ENCODE results near the gene SLC35F3. TPM values are rescaled to one million over a fixed set of nuclear protein-coding genes. Genes with fewer than 3 reads are reported as not detected.
A peak's percentile ranks its signal among the peaks of the same experiment; 100 is the strongest.

Gene SLC35F3
- total RNA-seq, 2 experiments from 2014 or later: 0.08 TPM; not detected in 1

DNA sequence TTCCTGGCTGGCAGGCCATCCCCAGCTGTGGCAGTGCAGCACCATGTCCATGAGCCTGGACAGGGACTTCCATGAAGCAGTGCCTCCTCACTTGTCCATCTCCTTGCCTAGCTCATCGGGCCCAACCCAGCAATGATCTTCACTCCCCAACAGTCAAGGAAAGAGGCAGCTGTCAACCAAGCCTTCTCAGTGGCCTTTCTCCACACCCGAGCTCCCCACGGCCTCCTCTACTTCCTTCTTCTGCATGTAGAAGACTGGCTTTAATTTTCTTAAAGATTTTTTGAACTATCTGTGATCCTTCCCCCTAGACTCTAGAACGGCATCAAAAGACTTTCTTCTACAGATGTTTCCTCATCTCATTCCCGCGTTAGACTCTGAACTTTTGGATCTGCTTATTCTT lies 403.2 kb downstream of the SLC35F3 start:
- H3K9me3 ChIP-seq (ENCODE audit: control insufficient read depth in 1 of 2, insufficient read depth in 1 of 2, low read length in 2 of 2): no peaks in the 10 kb centered on the region
- Mint-ChIP-seq H3K4me1 (ENCODE audit: low read depth) (peaks cover 8% of the 10 kb centered on the region), H3K4me3 (no peak overlapping the region), H3K36me3 (ENCODE audit: low read depth) (no peaks in the 10 kb centered on the region), H3K27me3 (no peaks in the 10 kb centered on the region), H3K27ac (no peak overlapping the region), H3K9me3 (no peaks in the 10 kb centered on the region)
- no peaks in the 10 kb centered on the region for H3K27me3 ChIP-seq (ENCODE audit: control insufficient read depth in 1 of 2, insufficient read depth in 2 of 2, low read length in 2 of 2)
- TF ChIP-seq, protein P1, sequence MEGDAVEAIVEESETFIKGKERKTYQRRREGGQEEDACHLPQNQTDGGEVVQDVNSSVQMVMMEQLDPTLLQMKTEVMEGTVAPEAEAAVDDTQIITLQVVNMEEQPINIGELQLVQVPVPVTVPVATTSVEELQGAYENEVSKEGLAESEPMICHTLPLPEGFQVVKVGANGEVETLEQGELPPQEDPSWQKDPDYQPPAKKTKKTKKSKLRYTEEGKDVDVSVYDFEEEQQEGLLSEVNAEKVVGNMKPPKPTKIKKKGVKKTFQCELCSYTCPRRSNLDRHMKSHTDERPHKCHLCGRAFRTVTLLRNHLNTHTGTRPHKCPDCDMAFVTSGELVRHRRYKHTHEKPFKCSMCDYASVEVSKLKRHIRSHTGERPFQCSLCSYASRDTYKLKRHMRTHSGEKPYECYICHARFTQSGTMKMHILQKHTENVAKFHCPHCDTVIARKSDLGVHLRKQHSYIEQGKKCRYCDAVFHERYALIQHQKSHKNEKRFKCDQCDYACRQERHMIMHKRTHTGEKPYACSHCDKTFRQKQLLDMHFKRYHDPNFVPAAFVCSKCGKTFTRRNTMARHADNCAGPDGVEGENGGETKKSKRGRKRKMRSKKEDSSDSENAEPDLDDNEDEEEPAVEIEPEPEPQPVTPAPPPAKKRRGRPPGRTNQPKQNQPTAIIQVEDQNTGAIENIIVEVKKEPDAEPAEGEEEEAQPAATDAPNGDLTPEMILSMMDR (IDR thresholded peaks at IDR 0.05): no peak
- no peaks in the 10 kb centered on the region for H3K36me3 ChIP-seq (ENCODE audit: insufficient read depth, low read length)
- ATAC-seq (ENCODE audit: poor library complexity): no peak
- ChIA-PET POLR2A (no interaction called here), CTCF (interaction anchor here (1.1 to 9.2 kb wide), 2 partner anchors 8 to 16 kb away, joined by 4 to 156 read pairs; no protein-coding TSS in a partner anchor)
- H3K4me1 ChIP-seq (ENCODE audit: insufficient read depth, low read length): peaks cover 17% of the 10 kb centered on the region
- intact Hi-C loops (cut with DNase I, micrococcal nuclease): loop anchor here in 1 of 2 experiments (5.0 kb wide), 1 partner anchor 150 kb away; no protein-coding TSS in a partner anchor
- H3K27ac ChIP-seq (ENCODE audit: low read depth in 1 of 2, low read length in 2 of 2): no peak overlapping the region
- no peak overlapping the region for H3K4me3 ChIP-seq (ENCODE audit: low read length)
- DNase-seq: no peak

DNA sequence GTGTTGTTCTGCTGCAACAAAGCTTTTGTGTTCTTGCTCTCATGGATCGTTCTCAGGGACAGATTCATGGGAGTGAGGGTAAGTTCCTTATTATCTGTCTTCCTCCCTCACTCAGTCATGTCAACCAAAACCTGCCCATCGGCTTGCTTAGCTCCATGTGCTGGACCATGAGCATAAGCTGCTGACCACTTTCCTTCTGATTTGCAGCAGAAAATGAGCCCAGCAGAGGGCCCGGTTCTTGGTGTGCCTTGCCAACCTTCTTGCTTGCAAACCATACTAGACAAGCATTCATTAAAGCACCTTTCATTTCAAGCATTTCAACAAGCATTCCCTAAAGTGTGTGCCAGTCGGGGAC lies 404.7 kb downstream of the SLC35F3 start:
- Histone ChIP-seq H3K27ac (ENCODE audit: low read depth in 1 of 2, low read length in 2 of 2) (no peak overlapping the region), H3K4me1 (ENCODE audit: insufficient read depth, low read length) (peaks cover 32% of the 10 kb centered on the region), H3K36me3 (ENCODE audit: insufficient read depth, low read length) (no peaks in the 10 kb centered on the region), H3K4me3 (ENCODE audit: low read length) (no peak overlapping the region), H3K9me3 (ENCODE audit: control insufficient read depth in 1 of 2, insufficient read depth in 1 of 2, low read length in 2 of 2) (no peaks in the 10 kb centered on the region), H3K27me3 (ENCODE audit: control insufficient read depth in 1 of 2, insufficient read depth in 2 of 2, low read length in 2 of 2) (no peaks in the 10 kb centered on the region)
- H3K4me3 Mint-ChIP-seq: no peak overlapping the region
- no peaks in the 10 kb centered on the region for H3K36me3 Mint-ChIP-seq (ENCODE audit: low read depth)
- no peak for DNase-seq
- no peak overlapping the region for H3K27ac Mint-ChIP-seq
- intact Hi-C loops (cut with DNase I, micrococcal nuclease): loop anchor here in 1 of 2 experiments (5.0 kb wide), 1 partner anchor 152 kb away; no protein-coding TSS in a partner anchor
- H3K9me3 Mint-ChIP-seq: no peaks in the 10 kb centered on the region
- no peaks in the 10 kb centered on the region for H3K27me3 Mint-ChIP-seq
- CTCF ChIA-PET: interaction anchor here (1.1 to 9.2 kb wide), 19 partner anchors 9 to 193 kb away, joined by 3 to 156 read pairs (median 4); no protein-coding TSS in a partner anchor
- TF ChIP-seq, protein P1 (IDR thresholded peaks at IDR 0.05): no peak
- peaks cover 15% of the 10 kb centered on the region for H3K4me1 Mint-ChIP-seq (ENCODE audit: low read depth)
- POLR2A ChIA-PET: interaction anchor here (1.1 to 1.9 kb wide), 8 partner anchors 15 to 100 kb away, joined by 3 to 13 read pairs (median 6); partner anchors contain the start of gene COA6
- no peak for ATAC-seq (ENCODE audit: poor library complexity)

DNA sequence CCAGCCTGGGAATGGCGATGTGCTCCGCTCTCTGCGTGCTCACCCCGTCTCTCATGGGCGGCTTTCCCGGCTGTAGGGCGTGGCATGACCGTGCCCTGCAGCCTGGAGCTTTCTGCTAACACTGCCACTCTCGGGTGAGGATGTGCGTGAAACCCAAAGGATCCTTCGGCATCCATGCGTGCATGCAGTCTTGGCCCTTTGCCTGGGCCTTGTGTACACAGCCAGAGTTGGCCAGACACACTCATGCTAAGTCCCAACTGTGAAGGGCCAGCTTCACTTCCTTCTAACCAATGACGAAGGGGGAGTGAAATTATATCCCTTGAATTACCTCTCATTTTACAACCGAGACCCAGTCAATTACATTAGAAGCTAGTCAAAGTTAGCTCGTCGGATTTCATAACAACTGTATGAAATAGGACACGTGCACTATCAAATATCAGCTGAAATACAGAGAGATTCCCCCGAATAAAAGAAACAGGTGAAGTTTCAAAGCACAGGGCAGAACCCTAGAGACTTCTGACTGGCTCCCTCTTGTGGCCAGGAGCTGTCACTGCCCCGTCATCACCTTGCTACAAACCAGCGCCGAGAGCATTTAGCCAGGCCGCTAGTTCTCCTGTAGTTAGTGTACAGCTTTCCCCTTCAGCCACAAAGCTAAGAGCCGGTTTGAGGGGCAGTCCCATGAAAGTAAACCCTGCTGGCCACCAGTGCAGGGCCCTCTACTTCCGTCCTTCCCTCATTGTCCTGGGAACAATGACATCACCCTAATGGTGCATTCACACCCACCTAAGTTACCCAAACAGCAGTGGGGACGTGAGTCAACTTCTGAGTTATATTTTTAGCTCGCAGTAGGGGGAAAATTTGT lies 405.4 kb downstream of the SLC35F3 start:
- no peaks in the 10 kb centered on the region for H3K36me3 Mint-ChIP-seq (ENCODE audit: low read depth)

More for the DNA sequence above, 405.4 kb downstream of the SLC35F3 start:
- ChIA-PET POLR2A (interaction anchor here (1.1 to 1.9 kb wide), 8 partner anchors 14 to 99 kb away, joined by 3 to 13 read pairs (median 6); partner anchors contain the start of gene COA6), CTCF (interaction anchor here (0.6 to 9.2 kb wide), 30 partner anchors 9 to 1662 kb away, joined by 3 to 156 read pairs (median 4); partner anchors contain the start of genes PCNX2 and TARBP1)
- ATAC-seq (ENCODE audit: poor library complexity): peak; percentile 96
- Histone ChIP-seq H3K36me3 (ENCODE audit: insufficient read depth, low read length) (no peaks in the 10 kb centered on the region), H3K4me1 (ENCODE audit: insufficient read depth, low read length) (peaks cover 38% of the 10 kb centered on the region), H3K27ac (ENCODE audit: low read depth in 1 of 2, low read length in 2 of 2) (no peak overlapping the region), H3K4me3 (ENCODE audit: low read length) (no peak overlapping the region), H3K9me3 (ENCODE audit: control insufficient read depth in 1 of 2, insufficient read depth in 1 of 2, low read length in 2 of 2) (no peaks in the 10 kb centered on the region), H3K27me3 (ENCODE audit: control insufficient read depth in 1 of 2, insufficient read depth in 2 of 2, low read length in 2 of 2) (no peaks in the 10 kb centered on the region)
- TF ChIP-seq, protein P1 (IDR thresholded peaks at IDR 0.05): peak; percentile 95
- Mint-ChIP-seq H3K9me3 (no peaks in the 10 kb centered on the region), H3K27me3 (no peaks in the 10 kb centered on the region), H3K27ac (peak overlapping the region; percentile 43), H3K4me1 (ENCODE audit: low read depth) (peaks cover 18% of the 10 kb centered on the region), H3K4me3 (no peak overlapping the region)
- DNase-seq: peak; percentile 55 to 89 (median 69)
- intact Hi-C loops (cut with DNase I, micrococcal nuclease): loop anchor here (1.0 to 10.0 kb wide), 5 partner anchors 17 to 1005 kb away; no protein-coding TSS in a partner anchor

All from CD4-positive, alpha-beta T cell (primary cell).